NCI-H187 treated with DMSO at 0.1 percent for 48 hours (cell line): ENCODE results near the gene PDF.
"Not testable (repeated sequence)": the region's sequence is repeated elsewhere in the genome, so short reads cannot be mapped to it uniquely, and the experiment has no call there.

Experiments
- DNase-seq: peaks from one replicate; lab custom pipeline; 2025; lab: John Stamatoyannopoulos, UW

PDF gene

DNA sequence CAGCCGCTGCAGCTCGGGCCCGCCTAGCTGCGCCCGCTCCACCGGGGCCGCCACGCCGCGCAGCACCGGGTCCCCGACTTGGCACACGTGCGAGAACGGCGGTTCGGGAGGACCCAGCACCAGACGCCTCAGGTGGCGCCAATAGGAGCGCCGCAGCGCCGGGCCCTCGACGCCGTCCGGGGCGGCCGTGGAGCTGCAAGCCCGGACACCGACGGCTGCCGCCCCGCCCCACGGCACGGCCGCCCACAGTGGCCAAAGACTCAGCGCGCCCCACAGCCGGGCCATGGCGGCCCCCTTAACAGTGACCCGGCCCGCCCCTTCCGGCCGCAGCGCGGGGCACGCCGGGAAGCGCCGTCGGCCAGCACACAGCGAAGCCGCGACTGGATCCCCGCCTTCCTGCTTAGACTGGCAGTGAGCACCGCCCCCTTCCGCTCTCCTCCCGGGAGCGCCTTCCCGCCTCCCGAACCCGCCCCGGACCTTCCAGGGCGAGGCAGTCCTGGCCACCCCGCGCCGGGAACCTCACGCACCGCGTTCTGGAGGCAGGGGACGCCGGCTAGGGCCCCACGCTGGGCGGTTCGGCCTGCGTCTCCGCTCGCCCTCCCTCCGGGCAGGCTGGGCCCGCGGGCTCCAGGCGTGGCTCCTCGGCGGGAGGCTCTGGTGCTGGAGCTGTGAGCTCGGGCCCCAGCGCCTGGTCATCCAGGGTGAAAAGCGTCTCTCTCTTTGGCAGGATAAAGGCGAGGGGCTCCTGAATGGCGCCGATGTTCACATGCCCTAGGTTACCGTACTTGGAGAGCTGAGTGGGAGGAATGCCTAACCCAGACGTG, at the start of gene PDF:
TSS of gene PDF (minus strand) at position 303 of the 824 bp plus-strand sequence. CDS start at position 285, 18 bp downstream.
- DNase-seq: peak; percentile 5

DNA sequence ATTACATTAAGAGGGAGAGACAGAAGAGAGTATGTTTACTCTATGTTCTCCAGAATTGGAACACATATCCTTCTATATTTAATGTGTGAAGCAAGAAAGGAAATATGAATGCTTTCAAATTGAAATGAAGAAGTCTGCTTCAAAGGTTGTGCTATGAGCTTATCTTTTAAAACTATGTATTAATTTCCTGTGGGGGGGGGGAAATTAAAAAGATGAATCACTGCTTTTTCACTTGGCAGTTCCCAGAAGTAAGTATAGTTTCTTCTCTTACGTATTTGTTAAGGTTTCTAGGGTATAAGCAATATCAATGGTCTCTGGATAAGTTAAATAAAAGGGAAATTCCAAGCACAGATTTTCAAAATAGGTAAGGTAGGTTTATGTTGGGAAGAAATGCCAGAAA, 48.4 kb upstream of the PDF start:
- DNase-seq: no peak

- no peak for DNase-seq
These were observed 47.6 kb upstream of the PDF start for GRCh38 chr16:69378036-69378435.

- DNase-seq: no peak
These were observed 46.1 kb upstream of the PDF start for GRCh38 chr16:69376393-69377059.

GRCh38 chr16:69373019-69373418, 42.6 kb upstream of the PDF start:
- no peak for DNase-seq

DNA sequence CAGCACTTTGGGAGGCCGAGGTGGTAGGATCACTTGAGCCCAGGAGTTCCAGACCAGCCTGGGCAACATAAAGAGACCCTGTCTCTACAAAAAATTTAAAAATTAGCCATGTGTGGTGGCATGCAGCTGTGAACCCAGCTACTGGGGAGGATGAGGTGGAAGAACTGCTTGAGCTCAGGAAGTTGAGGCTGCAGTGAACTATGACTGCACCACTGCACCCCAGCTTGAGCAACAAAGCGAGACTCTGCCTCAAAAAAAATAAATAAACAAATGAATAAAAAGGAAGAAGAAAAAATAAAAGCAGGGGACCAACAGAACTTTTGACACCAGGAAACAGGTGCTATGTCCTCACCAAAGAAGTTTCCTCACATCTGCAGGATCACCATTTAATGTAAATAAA, 41.2 kb upstream of the PDF start:
- DNase-seq: no peak

DNA sequence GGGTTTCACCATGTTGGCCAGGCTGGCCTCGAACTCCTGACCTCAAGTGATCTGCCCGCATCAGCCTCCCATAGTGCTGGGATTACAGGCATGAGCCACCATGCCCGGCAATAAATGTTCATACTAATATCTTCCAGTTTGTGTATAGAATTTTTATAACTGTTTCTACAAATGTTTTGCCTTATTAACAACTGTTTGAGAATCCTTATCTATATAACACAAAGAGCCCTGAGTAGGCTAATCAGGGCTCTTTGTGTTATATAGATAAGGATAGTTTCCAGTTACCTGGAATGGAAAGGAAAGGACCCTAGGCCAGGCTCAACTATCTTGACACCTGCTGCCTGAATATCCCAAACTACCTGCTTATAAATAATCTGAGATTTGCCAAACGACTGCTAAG, 38.5 kb upstream of the PDF start:
- DNase-seq: no peak

GRCh38 chr16:69367980-69368379, 37.6 kb upstream of the PDF start:
- no peak for DNase-seq

- no peak for DNase-seq
These were observed 36.0 kb upstream of the PDF start for GRCh38 chr16:69366431-69366830.

GRCh38 chr16:69365901-69366300, 35.5 kb upstream of the PDF start:
- DNase-seq: no peak

GRCh38 chr16:69364088-69364487, 33.7 kb upstream of the PDF start:
- DNase-seq: no peak

DNA sequence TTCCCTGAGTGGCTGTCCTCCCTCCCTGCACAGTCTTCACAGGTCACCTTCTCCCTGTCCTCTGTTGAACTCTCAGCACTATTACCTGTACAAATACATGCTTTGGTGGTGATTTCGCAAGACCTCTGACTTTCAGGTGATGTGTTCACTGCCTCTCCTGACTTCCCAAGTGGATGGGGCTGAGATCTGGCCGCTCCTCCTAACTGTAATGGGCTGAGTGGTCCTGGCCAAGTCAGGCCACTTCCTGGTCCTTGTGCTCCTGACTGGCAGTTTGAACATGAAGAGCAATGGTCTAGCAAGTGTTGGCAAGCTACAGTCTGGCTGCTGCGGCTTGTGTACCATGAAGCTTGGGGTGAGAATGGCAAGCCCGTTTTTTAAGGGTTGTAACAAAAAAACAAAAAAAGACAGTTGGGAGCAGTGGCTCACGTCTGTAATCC, 32.9 kb upstream of the PDF start:
- no peak for DNase-seq

DNA sequence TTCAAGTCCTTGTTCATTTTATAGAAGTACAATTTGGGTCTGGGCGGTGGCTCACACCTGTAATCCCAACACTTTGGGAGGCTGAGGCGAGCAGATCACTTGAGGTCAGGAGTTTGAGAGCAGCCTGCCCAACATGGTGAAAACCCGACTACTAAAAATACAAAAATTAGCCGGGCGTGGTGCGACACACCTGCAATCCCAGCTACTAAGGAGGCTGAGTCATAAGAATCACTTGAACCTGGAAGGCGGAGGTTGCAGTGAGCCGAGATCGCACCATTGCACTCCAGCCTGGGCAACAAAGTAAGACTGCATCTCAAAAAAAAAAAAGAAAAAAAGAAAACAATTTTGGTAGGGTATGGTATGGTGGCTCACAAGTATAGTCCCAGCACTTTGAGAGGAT, 29.7 kb upstream of the PDF start:
- DNase-seq: not testable (repeated sequence)

DNA sequence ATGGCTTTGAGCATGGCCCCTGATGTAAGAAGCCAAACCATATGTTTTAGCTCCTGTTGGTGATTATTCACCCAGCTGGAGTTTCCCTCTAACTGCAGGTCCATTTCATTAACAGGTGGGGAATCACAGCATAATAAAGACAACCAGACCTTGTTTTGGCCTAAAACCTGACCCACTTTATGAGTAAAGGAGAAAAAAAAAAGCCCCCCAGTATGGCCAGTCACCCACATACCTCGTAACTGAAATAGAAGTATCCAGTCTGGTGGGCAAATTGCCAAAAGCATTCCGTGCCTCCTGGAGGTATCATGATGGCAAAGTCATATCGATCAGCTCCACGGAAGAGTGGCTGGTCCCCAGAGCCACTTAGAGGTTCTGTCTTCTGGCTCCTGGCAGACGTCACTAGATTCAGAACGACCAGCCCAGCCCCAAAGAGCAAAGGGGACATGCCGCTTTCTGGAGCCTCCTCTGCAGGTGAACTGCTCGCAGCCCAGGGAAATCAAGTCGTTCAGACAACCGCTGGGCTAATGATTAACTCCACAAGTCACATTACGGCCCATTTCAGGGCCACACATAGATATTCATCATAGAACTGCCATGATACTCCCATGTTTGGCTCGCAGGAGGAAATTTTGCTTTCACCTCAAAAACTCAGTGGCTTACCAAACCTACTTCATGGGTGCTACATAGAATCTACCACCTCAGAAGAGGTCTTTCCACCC, 21.1 kb upstream of the PDF start, which contains the start of gene TMED6:
TSS of gene TMED6 (minus strand) at position 478 of the 719 bp plus-strand sequence. CDS start at position 445, 33 bp downstream.
- no peak for DNase-seq

DNA sequence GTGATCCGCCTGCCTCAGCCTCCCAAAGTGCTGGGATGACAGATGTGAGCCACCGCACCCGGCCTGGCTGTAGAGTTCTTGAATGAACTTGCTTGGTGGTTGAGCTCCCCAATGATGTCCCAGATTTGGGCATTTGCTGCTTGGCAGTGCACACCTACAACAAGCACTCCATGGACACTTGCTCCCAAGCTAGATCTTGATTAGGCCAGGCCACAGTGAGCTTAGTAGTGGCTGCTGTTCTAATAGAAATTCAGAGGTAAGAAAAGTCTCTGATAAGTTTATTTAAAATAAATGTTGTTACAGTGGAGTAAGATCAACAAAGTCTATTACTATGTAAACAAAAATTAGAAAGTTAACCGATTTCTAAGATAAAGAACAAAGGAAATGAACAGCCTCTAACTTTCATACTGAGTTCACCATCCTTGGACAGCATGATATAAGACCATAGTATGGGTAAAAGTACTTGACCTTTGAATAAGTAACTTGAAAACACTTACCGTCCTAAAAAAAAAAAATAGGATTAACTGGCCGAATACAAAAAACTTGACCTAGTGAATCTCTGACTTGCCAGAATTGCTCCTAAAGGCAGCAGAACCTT, 20.2 kb upstream of the PDF start:
- DNase-seq: no peak

DNA sequence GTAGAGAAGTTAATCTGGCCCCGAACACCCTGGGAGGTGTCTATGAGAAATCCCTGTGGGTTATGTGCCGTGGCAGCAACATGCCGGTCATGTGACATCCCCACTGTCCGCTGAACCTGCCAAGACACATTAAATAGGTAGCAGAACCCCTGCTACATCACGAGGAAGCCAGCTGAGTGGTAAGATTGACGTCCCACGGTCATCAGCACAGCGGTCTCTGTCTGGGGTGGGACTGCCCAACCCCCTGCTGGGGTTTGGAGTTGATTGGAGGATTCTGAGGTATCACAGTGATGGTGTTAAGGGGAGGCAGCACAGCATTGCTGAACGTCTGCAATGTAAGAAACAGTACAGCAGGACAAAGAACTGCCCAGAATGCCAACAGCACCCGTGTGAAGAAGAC, 19.1 kb upstream of the PDF start:
- no peak for DNase-seq

GRCh38 chr16:69348222-69348621, 17.8 kb upstream of the PDF start:
- DNase-seq: no peak

DNA sequence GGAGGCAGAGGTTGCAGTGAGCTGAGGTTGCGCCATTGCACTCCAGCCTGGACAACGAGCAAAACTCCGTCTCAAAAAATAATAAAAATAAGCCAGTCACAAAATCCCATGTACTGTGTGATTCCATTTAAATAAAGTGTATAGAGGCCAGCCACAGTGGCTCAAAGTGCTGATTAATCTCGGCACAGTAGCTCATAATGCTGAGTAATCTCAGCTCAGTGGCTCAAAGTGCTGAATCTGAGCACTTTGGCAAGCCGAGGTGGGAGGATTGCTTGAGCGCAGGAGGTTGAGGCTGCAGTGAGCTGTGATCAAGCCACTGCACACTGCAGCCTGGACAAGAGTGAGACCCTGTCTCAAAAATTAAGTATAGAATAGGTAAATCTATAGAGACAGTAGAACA, 16.3 kb upstream of the PDF start:
- DNase-seq: no peak

DNA sequence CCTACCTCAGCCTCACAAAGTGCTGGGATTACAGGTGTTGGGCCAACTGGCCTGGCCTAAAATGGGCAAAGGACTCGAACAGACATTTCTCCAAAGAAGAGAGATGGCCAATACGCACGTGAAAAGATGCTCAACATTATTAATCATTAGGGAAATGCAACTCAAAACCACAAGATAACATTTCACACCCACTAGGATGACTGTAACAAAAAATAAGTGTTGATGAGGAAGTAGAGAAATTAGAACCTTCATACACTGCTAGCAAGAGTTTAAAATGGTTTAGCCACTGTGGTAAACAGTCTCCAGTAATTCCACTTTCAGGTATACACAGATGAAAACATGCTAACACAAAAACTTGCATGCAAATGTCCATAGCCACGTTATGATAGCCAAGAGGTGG, 15.5 kb upstream of the PDF start:
- DNase-seq: no peak

DNA sequence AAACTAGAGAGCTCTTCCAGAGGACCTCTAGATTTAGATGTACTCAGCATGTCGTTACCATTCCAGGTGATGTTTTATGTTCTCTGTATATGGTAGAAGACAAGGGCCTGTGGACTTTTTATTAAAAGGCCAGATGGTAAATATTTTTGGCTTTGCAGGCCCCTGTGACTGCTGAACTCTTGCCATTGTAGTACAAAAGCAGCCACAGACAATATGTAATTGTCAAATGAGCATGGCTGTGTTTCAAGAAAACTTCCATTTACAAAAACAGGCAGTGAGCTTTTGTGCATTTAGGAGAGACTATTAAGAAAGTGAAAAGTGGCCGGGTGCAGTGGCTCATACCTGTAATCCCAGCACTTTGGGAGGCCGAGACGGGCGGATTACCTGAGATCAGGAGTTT, 13.8 kb upstream of the PDF start:
- DNase-seq: no peak

- no peak for DNase-seq
These were observed 9.8 kb upstream of the PDF start for GRCh38 chr16:69340095-69340644.
